ENCODE results near the gene EN1.

GRCh38 chr2:118803012-118803411 is 44.4 kb downstream of the EN1 start:
- TF ChIP-seq CTCF (IDR thresholded peaks at IDR 0.05) (no peak), POLR2A (IDR thresholded peaks at IDR 0.05) (no peak)
